K562 (cell line): ENCODE results near the gene SLC46A3. TPM values are rescaled to one million over a fixed set of nuclear protein-coding genes. Genes with fewer than 3 reads are reported as not detected.

Experiments
- CTCF ChIP-seq, 3 experiments: IDR thresholded peaks in 2 of 3; conservative IDR thresholded peaks in 1 of 3; 2 replicates each; pipeline ENCODE4 v1.5.1; 2011 to 2012; ENCODE audit warnings: low read length in 3 of 3, mild to moderate bottlenecking in 3 of 3, control low read depth in 2 of 3, improper control_type of control experiment in 1 of 3, inconsistent platforms in 1 of 3, low read depth in 1 of 3, mixed read lengths in 1 of 3, moderate library complexity in 1 of 3; ENCODE audit not compliant: insufficient read depth in 2 of 3
- CUX1 ChIP-seq: fragments of 200-800 bp; sonication (Bioruptor generic); IDR thresholded peaks from 2 replicates; pipeline ENCODE4 v1.6.1; 2016; ENCODE audit warnings: missing genetic modification characterization, missing compliant biosample characterization
- ETS1 ChIP-seq: conservative IDR thresholded peaks from 2 replicates; pipeline ENCODE4 v1.6.1; 2011; ENCODE audit warnings: low read depth, mild to moderate bottlenecking, low read length; ENCODE audit not compliant: control insufficient read depth
- GABPB2 ChIP-seq: fragments of 250-450 bp; sonication (Bioruptor Pico); conservative IDR thresholded peaks from 2 replicates; pipeline ENCODE4 v1.5.1; 2021; ENCODE audit warnings: mild to moderate bottlenecking
- HMGXB4 ChIP-seq: sonication (generic); formaldehyde crosslinking; IDR thresholded peaks from 2 replicates; pipeline ENCODE4 v1.8.1; 2023; ENCODE audit warnings: mild to moderate bottlenecking, missing genetic modification reagents
- IRF9 ChIP-seq: fragments of 450-650 bp; IDR thresholded peaks from 2 replicates; pipeline ENCODE4 v1.6.1; 2016; ENCODE audit warnings: missing biosample characterization, missing genetic modification characterization
- LEF1 ChIP-seq: fragments of 450-650 bp; IDR thresholded peaks from 2 replicates; pipeline ENCODE4 v1.6.1; 2016; ENCODE audit warnings: mild to moderate bottlenecking
- MLLT1 ChIP-seq, 2 experiments: fragments of 450-650 bp; IDR thresholded peaks; 2 replicates each; pipeline ENCODE4 v1.6.1; 2016
- NCOA6 ChIP-seq: fragments of 450-650 bp; IDR thresholded peaks from 2 replicates; pipeline ENCODE4 v1.6.1; 2017; ENCODE audit warnings: mild to moderate bottlenecking
- TAF7 ChIP-seq: fragments of 450-650 bp; IDR thresholded peaks from 2 replicates; pipeline ENCODE4 v1.6.1; 2016; ENCODE audit warnings: missing genetic modification characterization, missing compliant biosample characterization
- THAP7 ChIP-seq: fragments of 250-450 bp; sonication (Bioruptor Pico); IDR thresholded peaks from 2 replicates; pipeline ENCODE4 v1.5.0; 2021
- ZNF143 ChIP-seq: sonication (generic); formaldehyde crosslinking; IDR thresholded peaks from 2 replicates; pipeline ENCODE4 v1.9.0; 2022; ENCODE audit warnings: mild to moderate bottlenecking, missing genetic modification reagents
- polyA plus RNA-seq, 8 experiments: library from polyadenylated mRNA; depleted of rRNA in 4 of 8; stranded (reverse) in 5 of 8; unstranded in 3 of 8; fragments of >200 nt; fragmentation: Nextera tagmentation in 2 of 8; fragmentation: Illumina TruSeq in 1 of 8; extraction: Ambion mirVana in 2 of 8; extraction: Trizol in 1 of 8; gene quantifications; 2 replicates each; pipeline versions ENCODE4 v1.2.1 to v1.2.3, GENCODE V29; 2011 to 2014; ENCODE audit warnings: inconsistent platforms in 1 of 8, missing spikeins in 1 of 8
- total RNA-seq, 7 experiments: library from RNA; depleted of rRNA in 6 of 7; stranded (reverse); fragments of >200 nt in 6 of 7; fragmentation: Illumina TruSeq in 2 of 7; extraction: Trizol in 2 of 7; gene quantifications; 2 replicates each; pipeline versions ENCODE4 v1.2.1 to v1.2.3, GENCODE V29; 2011 to 2021; ENCODE audit warnings: low replicate concordance in 1 of 7

The SLC46A3 gene
- total and polyA plus RNA-seq, 9 of the 15 experiments (the other 6 are each of a cell fraction or from before 2014, with no cell fraction given) = 0.14 to 1.2 (median 0.51) TPM

GRCh38 chr13:28657784-28658538 lies 60.8 kb downstream of the SLC46A3 start (continued):
- TF ChIP-seq CUX1 (CRISPR knock-in tag) (no peak), CTCF (IDR thresholded peaks at IDR 0.05 in 2 of 3, conservative IDR thresholded peaks at IDR 0.05 in 1 of 3; ENCODE audit: insufficient read depth in 2 of 3, low read depth in 1 of 3, low read length in 3 of 3) (peak in 1 of 3 experiments; percentile 19; a peak in 1 of 6 replicates), MLLT1 (IDR thresholded peaks at IDR 0.05) (0 out of 4 replicates have a peak, but pooled peaks of 1 of the 2 experiments have one; percentile 31), HMGXB4 (no peak), THAP7 (no peak), LEF1 (no peak), IRF9 (no peak), NCOA6 (no peak), GABPB2 (no peak), ETS1 (no peak), ZNF143 (CRISPR knock-in tag) (no peak), TAF7 (tag) (no peak)
